HG03097 (cell line): ENCODE measurements around the gene TMEM87A.
"Not testable (repeated sequence)": the region's sequence is repeated elsewhere in the genome, so short reads cannot be mapped to it uniquely, and the experiment has no call there.

Experiments used
- ATAC-seq: cut with Tn5 transposase; IDR thresholded peaks from one replicate; pipeline ENCODE4 v1.9.1; 2021; ENCODE audit not compliant: unreplicated experiment, low FRiP score

TMEM87A gene, protein sequence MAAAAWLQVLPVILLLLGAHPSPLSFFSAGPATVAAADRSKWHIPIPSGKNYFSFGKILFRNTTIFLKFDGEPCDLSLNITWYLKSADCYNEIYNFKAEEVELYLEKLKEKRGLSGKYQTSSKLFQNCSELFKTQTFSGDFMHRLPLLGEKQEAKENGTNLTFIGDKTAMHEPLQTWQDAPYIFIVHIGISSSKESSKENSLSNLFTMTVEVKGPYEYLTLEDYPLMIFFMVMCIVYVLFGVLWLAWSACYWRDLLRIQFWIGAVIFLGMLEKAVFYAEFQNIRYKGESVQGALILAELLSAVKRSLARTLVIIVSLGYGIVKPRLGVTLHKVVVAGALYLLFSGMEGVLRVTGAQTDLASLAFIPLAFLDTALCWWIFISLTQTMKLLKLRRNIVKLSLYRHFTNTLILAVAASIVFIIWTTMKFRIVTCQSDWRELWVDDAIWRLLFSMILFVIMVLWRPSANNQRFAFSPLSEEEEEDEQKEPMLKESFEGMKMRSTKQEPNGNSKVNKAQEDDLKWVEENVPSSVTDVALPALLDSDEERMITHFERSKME

DNA sequence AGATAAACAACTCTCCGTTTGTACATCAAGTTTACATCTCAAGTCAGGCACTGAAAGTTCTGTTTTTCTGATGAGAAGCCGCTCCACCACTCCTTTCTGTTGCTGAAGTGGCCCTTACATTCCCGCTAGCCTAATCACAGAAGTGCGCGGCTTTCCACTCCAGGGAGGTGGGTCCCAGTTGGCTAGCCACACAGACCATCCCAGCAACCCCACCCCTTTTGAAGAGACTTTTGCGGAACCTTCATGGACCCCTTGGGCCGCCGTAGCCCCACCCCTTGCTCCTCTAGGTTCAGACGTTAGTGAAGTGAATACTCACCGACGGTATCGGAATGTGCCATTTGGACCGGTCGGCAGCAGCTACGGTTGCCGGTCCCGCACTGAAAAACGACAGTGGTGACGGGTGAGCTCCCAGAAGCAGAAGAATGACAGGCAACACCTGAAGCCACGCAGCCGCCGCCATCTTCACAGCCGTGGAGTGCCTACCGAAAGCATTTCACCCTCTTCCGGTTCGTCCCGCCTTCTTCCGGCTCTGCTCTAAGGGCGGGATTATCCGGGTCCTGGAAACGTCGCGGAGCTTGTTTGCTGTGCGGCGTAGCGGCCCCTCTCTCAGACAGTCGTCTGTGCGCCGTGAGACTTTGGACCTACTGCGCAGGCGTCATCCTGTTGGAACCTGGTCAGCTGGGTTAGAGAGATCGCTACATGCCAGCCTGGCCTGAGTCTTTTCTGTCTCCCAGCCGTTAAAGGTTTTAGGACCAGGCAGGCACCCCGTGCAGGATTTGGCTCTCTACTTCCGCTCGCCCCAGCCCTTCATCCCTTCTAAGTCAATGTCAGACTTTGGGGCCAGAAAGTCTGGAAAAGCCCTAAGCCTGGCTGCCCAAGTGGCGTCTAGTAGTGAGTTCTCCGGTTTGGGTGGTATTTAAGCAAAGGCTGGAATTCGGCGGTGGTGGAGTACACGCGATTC lies at the start of gene TMEM87A, which contains the start of gene GANC:
Gene TMEM87A, minus strand, starts transcription at position 495 of the 961 bp plus-strand sequence. Its CDS starts 35 bp downstream, at position 460.
Gene GANC, plus strand, starts transcription at position 263 of the 961 bp plus-strand sequence. CDS start 1,281 bp downstream, outside the sequence.
- ATAC-seq: peak; percentile 84

DNA sequence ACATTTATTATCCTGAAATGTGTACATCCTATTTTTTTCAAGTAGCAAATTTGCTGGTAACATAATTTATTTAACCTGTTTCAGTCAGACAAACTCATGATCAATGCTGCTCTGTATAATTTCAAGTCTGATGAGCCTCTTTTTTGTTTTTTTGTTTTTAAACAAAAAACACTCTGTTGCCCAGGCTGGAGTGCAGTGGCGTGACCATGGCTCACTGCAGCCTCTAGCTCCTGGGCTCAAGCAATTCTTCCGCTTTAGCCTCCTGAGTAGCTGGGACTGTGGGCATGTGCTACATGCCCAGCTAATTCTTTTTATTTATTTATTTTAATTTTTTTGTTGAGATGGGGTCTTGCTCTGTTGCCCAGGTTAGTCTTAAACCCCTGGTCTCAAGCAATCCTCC lies 46.0 kb upstream of the TMEM87A start:
- ATAC-seq: no peak

DNA sequence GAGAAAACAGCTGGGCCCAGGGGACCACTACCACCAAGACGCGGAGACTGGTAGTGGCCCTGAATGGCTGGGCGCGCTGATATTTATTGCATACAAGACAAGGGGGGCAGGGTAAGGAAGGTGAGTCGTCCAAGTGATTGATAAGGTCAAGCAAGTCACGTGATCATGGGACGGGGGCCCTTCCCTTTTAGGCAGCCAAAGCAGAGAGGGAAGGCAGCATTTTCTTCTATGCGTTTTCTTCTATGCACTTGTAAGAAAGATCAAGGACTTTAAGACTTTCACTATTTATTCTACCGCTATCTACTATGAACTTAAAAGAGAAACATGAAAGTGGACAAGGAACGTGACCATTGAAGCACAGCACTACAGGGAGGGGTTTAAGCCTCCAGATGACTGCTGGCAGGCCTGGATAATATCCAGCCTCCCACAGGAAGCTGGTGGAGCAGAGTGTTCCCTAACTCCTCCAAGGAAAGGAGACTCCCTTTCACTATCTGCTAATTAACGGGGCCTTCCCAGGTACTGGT lies 43.1 kb upstream of the TMEM87A start:
- ATAC-seq: not testable (repeated sequence)

DNA sequence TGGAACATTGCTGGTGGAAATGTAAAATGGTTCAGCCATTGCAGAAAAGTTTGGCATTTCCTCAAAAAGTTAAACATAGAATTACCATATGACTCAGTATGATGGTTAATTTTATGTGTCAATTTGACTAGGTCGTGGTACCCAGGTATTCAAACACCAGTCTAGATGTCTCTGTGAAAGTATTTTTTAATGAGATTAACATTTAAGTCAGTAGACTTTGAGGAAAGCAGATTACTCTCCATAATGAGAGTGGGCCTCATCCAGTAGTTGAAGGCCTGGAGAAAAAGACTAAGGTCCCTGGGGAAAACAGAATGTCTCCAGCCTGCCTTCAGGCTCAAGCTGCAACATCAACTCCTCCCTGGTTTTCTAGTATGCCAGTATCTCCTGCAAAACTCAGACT lies 42.3 kb upstream of the TMEM87A start:
- no peak for ATAC-seq

DNA sequence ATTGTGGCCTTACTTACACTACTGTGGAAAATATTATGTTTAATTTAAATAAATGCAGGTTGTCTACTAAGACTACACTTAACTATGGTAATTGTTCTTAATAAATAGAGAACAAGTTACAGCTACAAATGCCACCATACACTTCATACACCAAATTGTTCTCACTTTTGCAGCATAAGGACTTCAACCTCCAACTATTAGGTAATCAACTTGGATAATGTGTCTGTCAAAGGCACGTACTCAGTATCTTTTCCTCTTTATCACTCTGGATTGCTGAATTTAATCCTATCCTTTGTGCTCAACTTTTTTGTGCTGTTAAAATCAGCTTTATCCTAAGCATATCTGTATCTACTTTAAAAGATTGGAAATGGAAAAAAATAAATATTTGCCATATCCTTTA lies 41.6 kb upstream of the TMEM87A start:
- ATAC-seq: no peak

DNA sequence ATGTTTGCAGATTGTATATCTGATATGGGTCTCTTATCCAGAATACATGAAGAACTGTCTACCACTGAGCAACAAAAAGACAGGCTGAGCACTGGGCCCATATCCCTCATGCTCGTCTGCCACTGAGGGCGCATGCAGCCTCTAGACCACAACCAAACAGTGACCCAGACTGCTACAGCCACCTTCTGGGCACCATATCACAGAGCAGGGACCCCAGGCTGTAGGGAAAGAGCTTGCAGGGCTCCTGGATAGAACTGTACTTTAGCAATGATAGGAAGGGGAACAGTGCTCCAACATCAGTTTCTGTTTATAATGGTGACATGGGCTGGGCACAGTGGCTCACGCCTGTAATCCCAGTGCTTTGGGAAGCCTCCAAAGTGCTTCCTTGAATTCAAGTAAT lies 40.2 kb upstream of the TMEM87A start:
- no peak for ATAC-seq

DNA sequence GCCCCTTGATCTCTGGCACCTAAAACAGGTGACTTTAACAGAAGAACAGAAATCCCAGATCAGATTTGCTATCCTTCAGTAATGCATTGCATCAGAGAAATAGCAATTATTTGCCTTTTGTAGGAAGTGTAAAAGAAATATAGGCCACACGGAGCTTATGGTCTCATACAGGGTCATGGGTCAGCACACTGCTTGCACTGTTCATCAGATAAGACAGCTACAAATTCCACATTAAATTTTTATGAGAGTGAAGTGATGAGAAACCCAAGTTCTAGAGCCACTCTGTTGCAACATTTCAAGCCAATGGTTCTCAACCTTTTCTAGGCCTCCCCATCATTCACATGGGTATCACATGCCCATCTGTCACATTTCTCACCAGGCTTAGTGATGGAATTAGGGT lies 33.4 kb upstream of the TMEM87A start:
- ATAC-seq: no peak

DNA sequence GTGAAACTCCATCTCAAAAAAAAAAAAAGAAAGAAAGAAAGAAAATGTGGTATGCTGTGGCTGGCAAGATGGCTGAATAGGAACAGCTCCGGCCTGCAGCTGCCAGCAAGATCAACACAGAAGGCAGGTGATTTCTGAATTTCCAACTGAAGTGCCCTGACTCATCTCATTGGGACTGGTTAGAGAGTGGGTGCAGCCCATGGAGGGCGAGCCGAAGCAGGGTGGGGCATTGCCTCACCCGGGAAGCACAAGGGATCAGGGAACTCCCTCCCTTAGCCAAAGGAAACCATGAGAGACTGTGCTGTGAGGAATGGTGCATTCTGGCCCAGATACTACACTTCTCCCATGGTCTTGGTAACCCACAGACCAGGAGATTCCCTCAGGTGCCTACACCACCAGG lies 27.8 kb upstream of the TMEM87A start:
- not testable (repeated sequence) for ATAC-seq

DNA sequence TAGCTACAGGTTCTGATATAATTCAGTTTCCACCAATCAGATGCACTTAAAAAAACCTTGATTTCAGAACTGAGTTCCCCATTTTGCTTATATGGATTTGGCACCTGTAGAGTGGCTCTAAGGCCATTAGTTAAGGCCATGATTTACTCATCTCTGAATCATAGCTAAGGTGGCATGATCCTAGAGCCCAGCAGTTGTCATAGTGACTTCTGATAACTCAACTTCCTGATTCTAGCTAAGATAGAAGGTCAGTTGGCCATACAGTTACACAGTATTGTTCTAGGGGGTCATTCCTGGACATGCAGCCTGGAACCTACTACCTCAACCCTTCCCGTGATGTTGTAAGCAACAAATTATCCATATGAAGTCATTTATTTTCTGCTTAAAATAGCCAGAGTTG lies 15.9 kb upstream of the TMEM87A start:
- ATAC-seq: no peak

DNA sequence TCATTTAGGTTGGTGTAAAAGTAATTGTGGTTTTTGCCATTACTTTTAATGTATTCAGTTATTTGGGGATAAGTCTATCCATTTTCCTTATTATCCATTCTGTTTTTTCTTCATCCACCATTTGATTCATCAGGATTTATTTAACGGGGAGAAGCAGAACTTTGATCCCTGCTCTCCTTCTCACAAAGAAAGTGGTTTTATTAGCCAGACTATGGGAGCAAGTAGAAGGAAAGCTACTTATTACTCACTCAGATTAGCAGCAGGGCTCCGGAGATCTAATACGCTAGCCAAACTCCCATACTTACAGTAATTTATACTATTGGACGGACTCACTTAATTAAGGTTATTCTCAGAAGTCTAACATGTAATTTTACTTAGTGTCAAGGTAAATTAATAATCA lies 14.7 kb upstream of the TMEM87A start:
- ATAC-seq: no peak

DNA sequence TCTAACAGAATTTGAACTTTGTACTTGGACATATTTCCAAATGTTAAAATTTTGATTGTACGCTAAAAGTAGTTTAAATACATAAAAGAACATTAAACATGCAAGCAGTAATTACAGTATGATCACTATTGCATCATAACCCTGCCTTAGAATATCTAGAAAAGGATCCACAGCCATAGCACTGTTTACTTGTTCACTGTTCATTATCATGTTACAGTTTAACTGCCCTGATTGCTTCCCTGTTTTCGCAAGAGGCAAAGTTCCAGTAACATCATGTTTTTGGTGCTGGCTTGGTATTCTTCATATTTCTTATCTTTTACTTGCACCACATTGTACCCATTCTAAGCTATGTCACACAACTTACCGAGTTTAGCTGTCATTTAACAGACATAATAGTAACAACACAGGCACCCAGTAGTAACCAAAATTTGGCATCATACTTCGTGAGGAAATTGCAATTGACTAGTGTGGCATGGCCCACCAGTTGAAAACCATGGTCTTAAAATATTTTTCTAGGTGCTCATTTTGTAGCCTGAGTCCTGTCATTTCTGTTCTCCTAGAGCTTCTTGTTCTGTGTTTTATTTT lies 13.3 kb upstream of the TMEM87A start:
- no peak for ATAC-seq

- no peak for ATAC-seq
These were observed 11.8 kb upstream of the TMEM87A start for GRCh38 chr15:42285034-42285433.

DNA sequence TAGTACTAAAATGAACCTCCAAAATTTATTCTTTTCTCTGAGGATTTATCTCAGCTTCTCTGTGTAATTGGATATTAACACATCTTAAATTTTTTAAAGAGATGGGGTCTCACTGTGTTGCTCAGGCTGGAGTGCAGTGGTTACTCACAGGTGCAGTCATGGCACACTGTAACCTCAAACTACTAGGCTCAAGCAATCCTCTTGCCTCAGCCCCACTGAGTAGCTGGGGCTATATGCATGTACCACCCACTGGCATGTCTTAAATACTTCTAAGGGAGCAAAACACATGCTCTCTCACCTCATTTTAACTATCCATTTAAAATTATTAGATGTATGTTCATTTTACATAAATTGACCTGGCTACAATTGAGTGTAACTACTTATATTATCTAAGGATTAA lies 11.3 kb upstream of the TMEM87A start:
- ATAC-seq: no peak

GRCh38 chr15:42283671-42284070 lies 10.4 kb upstream of the TMEM87A start:
- no peak for ATAC-seq

- no peak for ATAC-seq
These were observed 9.7 kb upstream of the TMEM87A start for GRCh38 chr15:42282926-42283325.

GRCh38 chr15:42282344-42282743 lies 9.1 kb upstream of the TMEM87A start:
- no peak for ATAC-seq

DNA sequence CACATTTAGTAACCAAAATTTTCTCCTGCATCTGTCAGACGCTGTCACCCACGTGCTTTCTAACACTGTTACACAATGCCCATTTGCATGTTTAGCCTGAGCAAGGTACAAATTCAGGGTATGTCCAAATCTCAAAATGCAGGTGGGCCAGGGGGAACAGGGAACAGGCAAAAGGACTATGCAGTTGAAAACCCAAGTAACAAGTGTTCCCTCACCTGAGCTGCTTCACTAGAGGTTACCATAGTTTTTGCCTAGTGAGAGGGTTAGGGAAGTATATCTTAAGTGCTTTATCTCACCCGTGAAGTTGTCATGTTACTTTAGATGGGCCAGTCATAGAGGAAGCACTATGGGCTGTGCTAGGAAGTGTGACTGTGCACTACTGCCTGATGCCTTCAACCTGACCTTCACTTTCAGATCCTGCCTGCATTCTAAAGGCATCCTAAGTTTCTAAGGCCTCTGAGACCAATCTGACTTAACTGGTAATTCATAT lies 6.0 kb upstream of the TMEM87A start:
- no peak for ATAC-seq

GRCh38 chr15:42276762-42277161 lies 3.5 kb upstream of the TMEM87A start:
- ATAC-seq: no peak

DNA sequence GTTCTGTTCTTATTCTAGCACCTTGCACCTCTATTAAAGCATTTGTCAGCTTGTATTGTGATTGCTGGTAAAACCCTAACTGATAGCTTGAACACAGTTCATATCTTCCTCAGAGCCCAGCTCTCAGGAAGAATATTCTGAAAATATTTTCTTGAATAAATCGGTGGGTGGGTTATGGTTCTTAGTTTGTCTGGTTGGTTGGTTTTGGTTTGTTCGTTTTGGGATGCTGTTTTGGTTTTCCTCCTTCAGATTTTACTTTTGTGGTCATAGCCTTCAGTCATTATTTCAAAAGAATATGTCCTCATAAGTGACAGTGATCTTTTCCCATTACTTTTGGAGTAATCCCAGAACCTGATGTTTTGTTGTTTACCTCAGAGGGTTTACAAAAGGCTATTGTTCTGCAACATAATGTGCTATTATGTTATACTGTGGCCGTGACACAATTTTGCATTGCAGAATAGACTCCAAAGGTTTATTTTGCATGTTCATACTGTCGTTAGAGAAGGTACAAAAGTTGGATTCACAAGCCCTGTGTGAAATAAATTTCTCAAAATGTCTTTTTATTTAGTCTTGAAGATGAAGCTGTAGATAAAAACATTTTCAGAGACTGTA lies 2.7 kb upstream of the TMEM87A start:
- ATAC-seq: no peak

- no peak for ATAC-seq
These were observed 1.4 kb upstream of the TMEM87A start for GRCh38 chr15:42274702-42274989.
